CD4-positive, alpha-beta T cell treated with Interleukin-15 for 4 hours (primary cell): ENCODE data around the gene SLC6A12.
"Not testable (repeated sequence)": the region's sequence is repeated elsewhere in the genome, so short reads cannot be mapped to it uniquely, and the experiment has no call there.

Source experiments
- DNase-seq: peaks from one replicate; pipeline ENCODE4 v3.0.0-alpha.2; 2020; ENCODE audit warnings: low spot score

SLC6A12 gene

GRCh38 chr12:197347-197746, 16.6 kb downstream of the SLC6A12 start:
- no peak for DNase-seq

DNA sequence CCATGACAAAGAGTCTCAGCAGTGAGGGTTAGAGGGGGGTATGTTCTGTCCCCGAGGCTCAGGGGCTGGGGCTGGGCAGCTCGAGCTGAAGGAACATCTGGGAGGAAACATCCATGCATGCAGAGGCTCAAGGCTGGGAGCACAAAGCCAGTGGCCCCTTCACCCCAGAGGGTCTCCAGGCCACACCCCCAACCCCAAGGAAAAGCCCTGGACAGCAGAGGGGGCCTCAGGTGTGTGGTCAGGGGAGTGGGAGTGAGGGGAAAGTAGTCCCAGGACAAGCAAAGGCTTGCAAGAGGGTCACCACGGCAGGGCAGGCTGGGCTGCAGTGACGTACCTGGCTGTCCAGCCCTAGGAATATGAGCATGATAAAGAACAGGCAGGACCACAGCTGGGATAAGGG, 17.5 kb downstream of the SLC6A12 start:
- DNase-seq = no peak

GRCh38 chr12:195951-196350, 18.0 kb downstream of the SLC6A12 start:
- DNase-seq = no peak

DNA sequence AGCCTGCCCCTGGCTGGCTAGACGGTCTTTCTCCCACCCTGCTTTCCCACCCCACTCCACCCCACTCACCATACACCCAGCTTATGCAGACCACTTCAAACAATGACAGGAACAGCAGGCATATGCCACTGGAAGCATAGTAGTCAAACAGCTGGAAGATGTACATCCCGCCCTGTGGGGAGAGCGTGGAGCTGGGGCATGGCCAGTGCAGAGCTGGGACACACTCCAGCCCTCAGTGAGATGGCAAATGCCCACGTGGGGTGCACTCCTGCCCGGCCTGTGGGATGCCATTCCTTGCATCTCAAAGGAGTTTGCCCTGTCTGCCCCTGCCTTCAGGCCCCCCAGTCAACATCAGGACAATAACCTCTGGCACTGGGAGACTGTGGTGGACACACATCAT, 18.8 kb downstream of the SLC6A12 start:
- DNase-seq = no peak

- no peak for DNase-seq
These were observed 19.7 kb downstream of the SLC6A12 start for GRCh38 chr12:194276-194675.

- no peak for DNase-seq
These were observed 20.7 kb downstream of the SLC6A12 start for GRCh38 chr12:193261-193660.

GRCh38 chr12:191541-191940, 22.4 kb downstream of the SLC6A12 start:
- no peak for DNase-seq

GRCh38 chr12:190881-191280, 23.1 kb downstream of the SLC6A12 start:
- no peak for DNase-seq

GRCh38 chr12:189622-189962, 24.4 kb downstream of the SLC6A12 start:
- DNase-seq = no peak

DNA sequence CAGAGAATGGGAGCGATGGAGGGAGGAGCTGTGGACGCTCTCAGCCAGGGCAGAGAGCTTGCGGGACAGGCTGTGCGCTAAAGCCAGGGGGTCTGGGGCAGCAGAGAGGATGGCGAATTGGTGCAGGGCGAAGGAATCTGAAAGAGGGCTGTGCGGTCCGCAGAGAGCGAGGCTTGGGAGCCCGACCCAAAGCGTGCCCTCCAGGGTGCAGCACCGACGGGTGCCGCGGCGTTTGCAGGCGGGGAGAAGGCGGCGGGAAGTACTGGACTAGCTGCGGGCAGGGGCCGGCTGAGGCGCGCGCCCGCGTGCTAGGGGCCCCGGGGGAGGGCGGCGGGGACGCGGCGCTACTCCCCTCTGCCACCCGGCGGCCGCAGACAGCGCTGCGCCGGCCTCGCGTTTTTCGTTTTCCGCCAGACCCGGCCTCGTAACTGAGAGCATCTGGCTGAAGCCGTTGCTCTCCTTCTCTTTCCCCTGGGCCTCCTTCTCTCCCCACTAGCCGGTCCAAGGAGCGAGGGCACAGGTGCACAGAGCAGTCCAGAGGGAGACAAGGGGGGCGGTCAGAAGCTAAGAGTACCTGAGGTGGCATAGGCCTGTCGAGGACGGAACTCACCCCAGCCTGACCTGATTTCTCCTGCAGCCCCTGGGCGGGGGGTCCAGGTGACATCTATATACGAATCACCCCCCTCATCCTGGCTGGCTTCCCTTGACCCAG, 24.9 kb downstream of the SLC6A12 start:
- peak; percentile 7 for DNase-seq

DNA sequence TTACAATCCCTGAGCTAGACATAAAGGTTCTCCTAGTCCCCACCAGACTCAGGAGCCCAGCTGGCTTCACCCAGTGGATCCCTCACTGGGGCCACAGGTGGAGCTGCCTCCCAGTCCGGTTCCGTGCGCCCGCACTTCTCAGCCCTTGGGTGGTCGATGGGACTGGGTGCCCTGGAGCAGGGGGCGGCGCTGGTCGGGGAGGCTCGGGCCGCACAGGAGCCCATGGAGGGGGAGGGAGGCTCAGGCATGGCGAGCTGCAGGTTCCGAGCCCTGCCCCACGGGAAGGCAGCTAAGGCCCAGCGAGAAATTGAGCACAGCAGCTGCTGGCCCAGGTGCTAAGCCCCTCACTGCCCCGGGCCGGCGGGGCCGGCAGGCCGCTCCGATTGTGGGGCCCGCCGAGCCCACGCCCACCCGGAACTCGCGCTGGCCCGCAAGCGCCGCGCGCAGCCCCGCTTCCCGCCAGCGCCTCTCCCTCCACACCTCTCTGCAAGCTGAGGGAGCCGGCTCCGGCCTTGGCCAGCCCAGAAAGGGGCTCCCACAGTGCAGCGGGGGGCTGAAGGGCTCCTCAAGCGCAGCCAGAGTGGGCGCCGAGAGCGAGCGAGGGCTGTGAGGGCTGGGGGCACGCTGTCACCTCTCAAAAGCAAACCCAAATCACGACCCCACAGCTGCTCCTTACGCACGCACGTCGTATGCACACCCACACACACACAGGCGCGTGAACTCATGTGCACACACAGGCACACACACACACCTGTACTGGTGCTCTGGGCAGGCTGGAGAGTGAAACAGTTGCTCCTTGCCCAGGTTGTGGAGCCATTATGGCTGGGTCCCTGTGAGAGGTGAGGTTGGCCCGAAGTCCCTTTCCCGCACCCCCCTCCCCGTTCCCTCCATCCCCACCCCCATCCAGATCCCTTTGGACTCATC, 25.7 kb downstream of the SLC6A12 start:
- not testable (repeated sequence) for DNase-seq

GRCh38 chr12:186006-186625, 27.8 kb downstream of the SLC6A12 start:
- no peak for DNase-seq

DNA sequence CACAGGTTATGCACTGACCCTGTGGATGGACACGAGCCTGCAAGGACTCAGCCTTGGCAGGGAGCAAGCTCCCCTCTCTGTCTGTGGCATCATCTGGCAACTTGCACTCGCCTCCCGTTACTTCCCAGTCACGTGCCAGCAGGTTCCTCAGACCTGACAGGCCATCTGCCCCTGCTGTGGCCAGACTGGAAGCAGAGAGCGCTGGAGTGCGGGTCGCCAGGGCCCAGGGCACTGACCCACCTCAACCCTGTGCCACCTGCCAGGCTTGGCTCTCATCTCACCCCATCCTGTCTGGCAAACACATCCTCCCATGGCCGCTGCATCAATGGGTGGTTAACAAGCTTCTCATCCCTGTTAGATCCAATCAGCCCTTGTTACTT, 28.4 kb downstream of the SLC6A12 start:
- DNase-seq = no peak

DNA sequence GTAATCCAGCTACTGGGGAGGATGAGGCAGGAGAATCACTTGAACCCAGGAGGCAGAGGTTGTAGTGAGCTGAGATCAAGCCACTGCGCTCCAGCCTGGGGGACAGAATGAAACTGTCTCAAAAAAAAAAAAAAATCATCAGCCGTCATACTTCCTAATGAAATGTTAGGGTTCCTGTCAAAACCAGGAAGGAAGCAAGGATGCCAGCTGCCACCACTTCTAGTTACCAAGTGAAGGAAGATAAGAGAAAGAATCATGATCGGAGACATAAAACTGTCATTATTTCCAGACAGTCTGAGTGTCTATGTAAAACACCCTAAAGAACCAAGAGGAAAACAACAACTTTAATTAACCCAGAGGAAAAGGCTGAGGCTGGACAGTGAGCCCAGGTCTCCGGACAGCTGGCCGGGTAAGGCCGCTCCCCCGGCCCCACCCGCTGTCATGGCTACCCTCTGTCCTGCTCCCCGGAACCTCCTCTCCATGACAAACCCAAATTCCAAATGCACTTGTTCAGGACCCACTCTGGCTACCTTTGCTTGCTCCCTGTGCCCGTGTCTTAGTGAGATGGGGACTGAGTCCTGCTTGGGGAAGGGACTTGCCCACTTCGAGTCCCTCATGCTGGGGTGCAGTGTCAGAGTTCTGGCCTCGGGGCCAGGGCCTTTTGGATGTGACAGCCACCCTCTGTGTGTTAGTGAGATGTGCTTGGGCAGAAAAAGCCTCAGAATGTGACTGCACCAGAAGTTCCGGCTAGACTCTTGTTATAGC, 29.0 kb downstream of the SLC6A12 start:
- no peak for DNase-seq

GRCh38 chr12:182381-182892, 31.5 kb downstream of the SLC6A12 start:
- DNase-seq = no peak

DNA sequence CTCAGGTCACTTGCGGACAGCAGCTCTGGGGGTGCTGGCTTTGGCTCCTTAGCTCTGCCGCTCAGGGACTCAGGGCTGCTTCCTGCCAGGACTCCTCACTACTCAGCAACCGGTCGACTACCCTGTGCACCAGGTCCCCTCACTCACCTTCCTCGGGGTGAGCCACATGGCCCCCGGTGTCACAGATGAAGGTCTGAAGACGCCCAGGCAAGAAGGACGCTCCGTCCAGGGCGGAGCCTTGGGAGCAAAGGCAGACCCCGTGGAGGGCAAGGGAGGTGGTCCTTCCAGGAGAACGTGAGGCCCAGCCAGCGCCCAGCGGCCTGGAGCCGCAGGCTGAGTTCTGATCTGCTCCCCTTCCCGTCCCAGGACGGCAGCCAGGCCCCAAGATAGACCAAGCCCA, 32.0 kb downstream of the SLC6A12 start:
- no peak for DNase-seq

- no peak for DNase-seq
These were observed 33.5 kb downstream of the SLC6A12 start for GRCh38 chr12:180445-180844.

- DNase-seq = no peak
These were observed 34.1 kb downstream of the SLC6A12 start for GRCh38 chr12:179885-180284.

DNA sequence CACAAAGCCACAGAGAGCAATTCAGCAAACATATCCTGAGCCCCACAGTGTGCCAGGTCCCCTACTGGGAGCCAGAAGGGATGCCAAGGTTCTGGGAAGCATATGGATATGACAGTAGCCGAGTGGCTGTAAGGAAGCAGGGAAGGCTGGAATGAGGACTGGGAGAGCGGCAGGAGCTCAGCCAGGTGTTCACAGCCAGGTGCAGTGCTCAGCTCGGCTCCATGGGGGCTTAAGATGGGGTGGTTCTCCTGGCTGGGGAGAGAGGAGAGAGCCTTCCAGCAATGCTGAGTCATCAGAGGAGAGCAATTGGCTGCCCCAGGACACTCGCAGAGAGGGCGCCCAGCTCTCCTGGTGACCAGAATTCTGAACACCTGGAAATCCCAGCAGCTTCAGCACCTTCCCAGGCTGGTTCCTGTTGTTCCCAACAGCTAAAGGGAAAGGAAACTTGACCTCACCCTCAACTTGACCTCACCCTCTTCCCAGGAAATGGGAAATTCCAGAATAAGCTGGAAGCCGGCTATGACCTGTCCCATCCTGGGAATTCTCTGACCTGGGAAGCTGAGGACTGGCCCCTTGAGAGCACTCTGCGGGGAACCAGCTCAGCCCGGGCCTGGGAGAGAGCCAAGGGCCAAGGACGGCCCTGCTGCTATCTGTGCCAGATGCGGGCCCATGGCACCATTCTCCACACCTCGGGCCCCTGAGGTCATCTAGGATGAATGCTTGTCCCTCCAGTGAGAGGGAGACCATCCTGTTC, 34.6 kb downstream of the SLC6A12 start:
- no peak for DNase-seq

DNA sequence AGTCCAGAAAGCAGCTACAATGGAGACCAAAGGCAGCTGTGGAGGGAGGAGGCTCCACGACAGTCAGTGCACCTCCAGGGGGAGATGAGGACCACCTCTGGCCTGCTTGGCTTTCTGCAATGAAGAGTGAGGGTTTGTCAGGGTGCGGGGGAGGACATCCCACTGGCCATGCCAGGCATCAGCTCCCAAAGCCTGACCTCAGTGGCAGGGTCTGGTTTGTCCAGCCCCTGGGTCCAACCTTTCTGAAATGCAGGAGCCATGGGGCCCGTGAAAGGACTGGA, 35.2 kb downstream of the SLC6A12 start:
- DNase-seq = no peak

DNA sequence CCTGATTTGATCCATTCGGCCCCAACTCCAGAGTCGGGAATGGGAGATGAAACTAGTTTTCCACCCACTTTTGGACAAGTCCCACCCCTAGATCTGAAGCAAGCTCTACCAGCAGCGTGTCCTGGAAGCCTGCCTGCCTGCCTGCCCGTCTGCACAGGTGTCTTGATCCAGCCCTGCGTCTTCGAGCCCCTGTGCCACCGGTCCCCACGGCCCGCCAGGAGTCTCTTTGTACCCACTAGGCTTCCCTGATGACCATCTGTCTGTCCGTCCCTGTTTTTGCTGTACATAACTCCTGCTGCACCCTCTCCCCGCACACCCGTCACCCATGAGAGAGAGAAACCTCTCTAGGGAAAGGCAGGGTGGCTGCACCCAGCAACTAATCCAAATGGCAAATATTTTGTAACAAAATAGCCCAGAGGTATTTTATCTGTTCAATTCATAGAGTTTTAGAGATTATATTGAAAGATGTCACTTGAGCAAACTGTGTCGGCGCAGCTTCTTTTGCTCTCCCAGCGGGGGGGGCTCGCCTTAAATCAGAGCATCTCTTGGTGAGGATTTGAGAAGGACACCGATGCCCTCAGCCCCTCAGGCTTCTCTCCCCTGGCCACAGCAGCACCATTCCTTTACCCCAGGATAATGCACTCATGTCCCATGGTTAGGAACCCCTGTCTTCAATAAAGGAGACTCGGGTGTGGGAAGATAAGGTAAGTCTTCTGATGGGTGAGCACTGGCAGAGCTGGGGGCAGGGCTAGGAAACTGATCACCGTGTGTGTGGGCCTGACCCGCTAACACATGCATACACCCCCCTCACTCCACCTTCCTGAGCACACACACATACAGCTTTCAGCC, 35.8 kb downstream of the SLC6A12 start:
- DNase-seq = no peak
